HEK293T (cell line): ENCODE data around the gene ACMSD.

Source experiments
- ARNT ChIP-seq: fragments of 450-650 bp; IDR thresholded peaks from 2 replicates; pipeline ENCODE4 v1.6.1; 2017; ENCODE audit warnings: mild to moderate bottlenecking
- BHLHE40 ChIP-seq: fragments of 450-650 bp; IDR thresholded peaks from 2 replicates; pipeline ENCODE4 v1.6.1; 2016; ENCODE audit warnings: mild to moderate bottlenecking, moderate library complexity, borderline replicate concordance
- CTBP1 ChIP-seq: fragments of 450-650 bp; IDR thresholded peaks from 2 replicates; pipeline ENCODE4 v1.6.1; 2016; ENCODE audit warnings: borderline replicate concordance
- ELF4 ChIP-seq: fragments of 450-650 bp; IDR thresholded peaks from 2 replicates; pipeline ENCODE4 v1.6.1; 2017; ENCODE audit warnings: antibody characterized with exemption
- FOXA1 ChIP-seq: fragments of 450-650 bp; IDR thresholded peaks from 2 replicates; pipeline ENCODE4 v1.6.1; 2016; ENCODE audit warnings: mild to moderate bottlenecking
- FOXK2 ChIP-seq: fragments of 450-650 bp; IDR thresholded peaks from 2 replicates; pipeline ENCODE4 v1.6.1; 2016; ENCODE audit warnings: mild to moderate bottlenecking
- FOXM1 ChIP-seq: fragments of 450-650 bp; IDR thresholded peaks from 2 replicates; pipeline ENCODE4 v1.6.1; 2017; ENCODE audit warnings: mild to moderate bottlenecking, borderline replicate concordance
- HDGF ChIP-seq: fragments of 450-650 bp; IDR thresholded peaks from 2 replicates; pipeline ENCODE4 v1.6.1; 2017; ENCODE audit warnings: antibody characterized with exemption, borderline replicate concordance
- L3MBTL2 ChIP-seq: fragments of 450-650 bp; conservative IDR thresholded peaks from 2 replicates; pipeline ENCODE4 v1.6.1; 2016; ENCODE audit warnings: mild to moderate bottlenecking
- NFRKB ChIP-seq: fragments of 450-650 bp; IDR thresholded peaks from 2 replicates; pipeline ENCODE4 v1.6.1; 2016; ENCODE audit warnings: mild to moderate bottlenecking, moderate library complexity
- TARDBP ChIP-seq: fragments of 450-650 bp; IDR thresholded peaks from 2 replicates; pipeline ENCODE4 v1.6.1; 2016
- TF ChIP-seq, protein P1 (sequence below): fragments of 450-650 bp; IDR thresholded peaks from 2 replicates; pipeline ENCODE4 v1.6.1; 2016

- TF ChIP-seq TARDBP (no peak), ELF4 (no peak), FOXM1 (no peak), FOXK2 (no peak), FOXA1 (no peak), HDGF (no peak), BHLHE40 (no peak), L3MBTL2 (no peak), CTBP1 (no peak), ARNT (no peak), NFRKB (no peak)
- TF ChIP-seq, protein P1, sequence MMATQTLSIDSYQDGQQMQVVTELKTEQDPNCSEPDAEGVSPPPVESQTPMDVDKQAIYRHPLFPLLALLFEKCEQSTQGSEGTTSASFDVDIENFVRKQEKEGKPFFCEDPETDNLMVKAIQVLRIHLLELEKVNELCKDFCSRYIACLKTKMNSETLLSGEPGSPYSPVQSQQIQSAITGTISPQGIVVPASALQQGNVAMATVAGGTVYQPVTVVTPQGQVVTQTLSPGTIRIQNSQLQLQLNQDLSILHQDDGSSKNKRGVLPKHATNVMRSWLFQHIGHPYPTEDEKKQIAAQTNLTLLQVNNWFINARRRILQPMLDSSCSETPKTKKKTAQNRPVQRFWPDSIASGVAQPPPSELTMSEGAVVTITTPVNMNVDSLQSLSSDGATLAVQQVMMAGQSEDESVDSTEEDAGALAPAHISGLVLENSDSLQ = no peak
These were observed 46.2 kb upstream of the ACMSD start for GRCh38 chr2:134792186-134792585.
